ENCODE measurements around the gene ANAPC4. TPM values are rescaled to one million over a fixed set of nuclear protein-coding genes. Genes with fewer than 3 reads are reported as not detected.

The ANAPC4 gene
- total and polyA plus RNA-seq, 2 of the 4 experiments (the other 2 are of a cell fraction) = 12.4 to 18.3 TPM

GRCh38 chr4:25427871-25428270, 50.8 kb downstream of the ANAPC4 start:
- Histone ChIP-seq H3K9ac (ENCODE audit: low read depth, low read length) (no peak overlapping the region), H3K36me3 (ENCODE audit: control insufficient read depth, insufficient read depth, low read length) (no peaks in the 10 kb centered on the region), H2AK5ac (ENCODE audit: low read depth, low read length) (no peak overlapping the region), H2BK5ac (ENCODE audit: low read depth, low read length, poor library complexity, severe bottlenecking) (no peak overlapping the region), H3K4me2 (ENCODE audit: low read depth, low read length) (no peak overlapping the region), H3K9me1 (ENCODE audit: insufficient read depth, low read length) (no peaks in the 10 kb centered on the region; the same call in 1 of the 2 replicates), H2AFZ (replicated peaks; ENCODE audit: low read length, poor library complexity) (no peak overlapping the region), H4K8ac (ENCODE audit: low read depth in 2 of 2, low read length in 2 of 2) (no peak overlapping the region), H3K18ac (ENCODE audit: low read depth, low read length) (no peak overlapping the region), H3K23ac (ENCODE audit: low read depth, low read length) (no peak overlapping the region), H4K91ac (ENCODE audit: insufficient read depth, low read depth, low read length) (no peak overlapping the region), H3K27ac (ENCODE audit: insufficient read depth, low read length) (no peak overlapping the region), H3K9me3 (ENCODE audit: control insufficient read depth, insufficient read depth, low read length) (no peaks in the 10 kb centered on the region), H3K4me1 (ENCODE audit: control insufficient read depth, insufficient read depth, low read length) (no peaks in the 10 kb centered on the region), H3K56ac (ENCODE audit: extremely low read depth, insufficient read depth, low read length) (no peak overlapping the region), H3K79me1 (ENCODE audit: low read depth in 1 of 2, low read length in 2 of 2) (no peaks in the 10 kb centered on the region), H4K5ac (ENCODE audit: low read depth, low read length) (no peak overlapping the region), H3K14ac (replicated peaks; ENCODE audit: low read depth, low read length) (no peak overlapping the region), H3K4me3 (ENCODE audit: insufficient read depth, low read depth, low read length) (no peak overlapping the region), H4K20me1 (ENCODE audit: insufficient read depth, low read length) (no peaks in the 10 kb centered on the region), H2BK120ac (ENCODE audit: low read depth, low read length) (no peak overlapping the region), H3K27me3 (ENCODE audit: control insufficient read depth, insufficient read depth, low read length) (no peaks in the 10 kb centered on the region; the same call in 1 of the 2 replicates), H2AK9ac (replicated peaks; ENCODE audit: low read depth, low read length, poor library complexity) (no peak overlapping the region), H2BK20ac (ENCODE audit: low read depth, low read length) (no peak overlapping the region), H2BK15ac (ENCODE audit: low read depth, low read length) (no peak overlapping the region), H3K4ac (ENCODE audit: low read depth, low read length) (no peak overlapping the region)
- ChIA-PET POLR2A (ENCODE audit: unreplicated experiment) (no interaction called here), CTCF (no interaction called here)
- DNase-seq = no peak
- no TSS peak for BruUV-seq (replicated peaks)
- WGBS, 2 experiments (ENCODE audit: extremely low coverage in 2 of 2, insufficient read length in 1 of 2) = no CpG with 5 or more reads among the region's 5 CpGs
- dilution Hi-C loops (cut with HindIII; ENCODE audit: low sequenced_read_pairs, unreplicated experiment) (no loop called here), in situ Hi-C loops (cut with MboI; ENCODE audit: low sequenced_read_pairs) (no loop called here), intact Hi-C loops (cut with micrococcal nuclease) (no loop called here)
- no peak for ATAC-seq (ENCODE audit: low read depth)
- TF ChIP-seq MAFK (IDR thresholded peaks at IDR 0.05; ENCODE audit: low read depth, low read length) = no peak
- TF ChIP-seq CEBPB (IDR thresholded peaks at IDR 0.05; ENCODE audit: low read depth, low read length) = no peak
- TF ChIP-seq MAZ (IDR thresholded peaks at IDR 0.05; ENCODE audit: borderline replicate concordance, low read depth, low read length) = no peak
- TF ChIP-seq MXI1 (IDR thresholded peaks at IDR 0.05; ENCODE audit: borderline replicate concordance, low read depth, low read length) = no peak
